ENCODE data around the gene ADGRL3.

ADGRL3 gene

DNA sequence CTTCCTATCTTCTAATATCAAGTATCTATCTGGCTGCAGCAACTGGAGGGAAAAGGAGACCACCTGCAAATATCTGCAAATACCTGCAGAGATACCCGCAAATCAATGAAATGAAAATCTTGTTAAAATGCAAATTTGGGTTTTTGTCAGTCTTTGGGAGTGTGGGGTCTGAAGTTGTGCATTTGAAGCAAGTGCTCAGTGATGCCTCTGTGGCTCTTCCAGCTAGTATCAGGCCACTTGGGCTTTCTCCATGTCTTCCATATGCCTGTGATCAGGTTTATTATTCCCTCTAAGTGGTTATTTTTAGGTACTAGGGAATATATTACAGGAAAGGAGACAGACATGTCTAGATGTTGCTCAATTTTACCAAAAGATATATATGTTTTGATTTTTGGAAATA lies 880.3 kb downstream of the ADGRL3 start:
- no peak overlapping the region for H3K4me3 ChIP-seq (ENCODE audit: low read depth, low read length)
- no peak for DNase-seq (ENCODE audit: low read depth)
- TF ChIP-seq, protein P1, sequence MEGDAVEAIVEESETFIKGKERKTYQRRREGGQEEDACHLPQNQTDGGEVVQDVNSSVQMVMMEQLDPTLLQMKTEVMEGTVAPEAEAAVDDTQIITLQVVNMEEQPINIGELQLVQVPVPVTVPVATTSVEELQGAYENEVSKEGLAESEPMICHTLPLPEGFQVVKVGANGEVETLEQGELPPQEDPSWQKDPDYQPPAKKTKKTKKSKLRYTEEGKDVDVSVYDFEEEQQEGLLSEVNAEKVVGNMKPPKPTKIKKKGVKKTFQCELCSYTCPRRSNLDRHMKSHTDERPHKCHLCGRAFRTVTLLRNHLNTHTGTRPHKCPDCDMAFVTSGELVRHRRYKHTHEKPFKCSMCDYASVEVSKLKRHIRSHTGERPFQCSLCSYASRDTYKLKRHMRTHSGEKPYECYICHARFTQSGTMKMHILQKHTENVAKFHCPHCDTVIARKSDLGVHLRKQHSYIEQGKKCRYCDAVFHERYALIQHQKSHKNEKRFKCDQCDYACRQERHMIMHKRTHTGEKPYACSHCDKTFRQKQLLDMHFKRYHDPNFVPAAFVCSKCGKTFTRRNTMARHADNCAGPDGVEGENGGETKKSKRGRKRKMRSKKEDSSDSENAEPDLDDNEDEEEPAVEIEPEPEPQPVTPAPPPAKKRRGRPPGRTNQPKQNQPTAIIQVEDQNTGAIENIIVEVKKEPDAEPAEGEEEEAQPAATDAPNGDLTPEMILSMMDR (IDR thresholded peaks at IDR 0.05; ENCODE audit: insufficient read depth, low read depth, low read length, missing control alignments), result no peak

DNA sequence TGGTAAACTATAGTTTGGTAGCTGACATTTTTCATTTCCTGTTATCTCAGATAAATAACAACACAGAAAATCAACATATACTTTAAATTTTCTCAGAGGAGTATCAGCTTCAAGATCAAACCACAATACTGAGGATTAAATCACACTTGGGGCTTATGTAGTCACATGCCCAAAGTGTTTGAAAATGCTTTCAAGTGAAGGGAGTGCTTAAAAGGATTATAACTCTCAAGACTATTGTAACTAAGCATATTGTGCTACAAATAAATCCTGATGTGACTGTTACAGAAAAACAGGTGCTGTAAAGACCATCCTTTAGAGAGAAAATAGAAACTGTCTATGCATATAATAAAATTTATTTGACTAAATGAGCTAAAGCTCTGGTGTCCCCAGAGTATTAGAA lies 887.6 kb downstream of the ADGRL3 start:
- no peak for DNase-seq (ENCODE audit: low read depth)
- H3K4me3 ChIP-seq (ENCODE audit: low read depth, low read length), result no peak overlapping the region
- TF ChIP-seq, protein P1 (IDR thresholded peaks at IDR 0.05; ENCODE audit: insufficient read depth, low read depth, low read length, missing control alignments), result no peak

DNA sequence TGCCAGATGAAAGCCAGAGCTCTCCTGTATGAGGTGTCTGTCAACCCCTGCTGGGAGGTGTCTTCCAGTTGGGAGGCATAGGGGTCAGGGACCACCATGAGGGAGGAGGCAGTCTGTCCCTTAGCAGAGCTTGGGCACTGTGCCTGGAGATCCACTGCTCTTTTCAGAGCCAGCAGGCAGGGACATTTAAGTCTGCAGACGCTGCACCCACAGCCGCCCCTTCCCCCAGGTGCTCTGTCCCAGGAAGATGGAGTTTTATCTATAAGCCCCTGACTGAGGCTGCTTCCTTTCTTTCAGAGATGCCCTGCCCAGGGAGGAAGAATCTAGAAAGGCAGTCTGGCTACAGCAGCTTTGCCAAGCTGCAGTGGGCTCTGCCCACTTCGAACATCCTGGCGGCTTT lies 893.6 kb downstream of the ADGRL3 start:
- no peak for DNase-seq (ENCODE audit: low read depth)
- H3K4me3 ChIP-seq (ENCODE audit: low read depth, low read length), result no peak overlapping the region
- TF ChIP-seq, protein P1 (IDR thresholded peaks at IDR 0.05; ENCODE audit: insufficient read depth, low read depth, low read length, missing control alignments), result no peak

DNA sequence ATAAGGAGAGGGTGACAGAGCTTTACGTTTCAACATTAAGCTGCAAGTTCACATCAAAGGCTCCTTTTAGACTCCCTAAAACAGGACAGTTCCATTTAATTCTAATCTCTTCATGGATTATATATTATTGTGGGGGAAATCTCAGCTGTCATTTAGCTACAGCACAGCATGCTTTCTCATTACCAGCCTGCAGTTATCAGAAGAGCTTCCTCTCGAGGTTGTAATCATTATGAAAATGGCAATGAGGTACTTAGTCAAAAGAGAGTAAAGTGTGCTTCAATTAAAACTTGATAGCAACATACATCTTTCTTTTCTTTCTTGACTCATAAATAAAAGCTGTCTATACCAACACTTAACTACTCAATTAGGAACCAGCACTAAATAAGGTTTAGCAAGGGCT lies 896.8 kb downstream of the ADGRL3 start:
- no peak for DNase-seq (ENCODE audit: low read depth)
- TF ChIP-seq, protein P1 (IDR thresholded peaks at IDR 0.05; ENCODE audit: insufficient read depth, low read depth, low read length, missing control alignments), result no peak
- H3K4me3 ChIP-seq (ENCODE audit: low read depth, low read length), result no peak overlapping the region

DNA sequence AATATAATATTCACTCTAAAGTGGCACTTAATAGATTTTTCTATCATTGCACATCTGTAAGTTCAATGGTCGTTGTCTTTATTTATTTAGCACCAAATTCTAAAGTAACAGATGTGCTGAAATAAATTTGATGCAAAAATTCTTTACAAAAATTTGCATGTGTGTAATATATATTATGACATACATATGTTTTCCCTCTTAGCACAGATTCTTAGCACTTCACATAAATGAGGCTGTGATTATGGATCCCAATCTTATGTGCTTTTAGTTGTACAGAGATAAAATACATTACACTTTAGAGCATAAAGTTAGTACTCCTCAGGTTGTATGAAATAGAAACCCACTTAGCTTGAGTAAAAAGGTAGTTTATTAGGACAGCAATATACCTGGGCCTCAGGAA lies 915.1 kb downstream of the ADGRL3 start:
- no peak overlapping the region for H3K4me3 ChIP-seq (ENCODE audit: low read depth, low read length)
- TF ChIP-seq, protein P1 (IDR thresholded peaks at IDR 0.05; ENCODE audit: insufficient read depth, low read depth, low read length, missing control alignments), result no peak

DNA sequence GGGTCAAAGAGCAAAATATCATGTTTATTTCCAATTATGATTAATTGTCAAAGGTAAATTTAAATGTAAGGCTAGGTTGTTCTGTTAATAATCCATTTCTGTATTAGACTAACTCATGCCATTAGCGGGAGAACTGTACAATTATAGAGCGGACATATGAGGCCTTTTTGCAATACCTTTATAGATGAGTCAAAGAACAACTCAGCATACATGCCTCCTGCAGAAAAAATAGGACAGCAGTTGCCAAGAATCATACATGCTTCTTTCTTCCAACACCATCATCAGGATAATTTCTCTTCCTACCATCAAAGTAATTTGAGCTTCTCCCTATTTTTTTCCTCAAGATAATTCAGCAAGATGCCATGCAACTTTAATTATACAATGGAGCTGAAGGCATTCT lies 917.8 kb downstream of the ADGRL3 start:
- TF ChIP-seq, protein P1 (IDR thresholded peaks at IDR 0.05; ENCODE audit: insufficient read depth, low read depth, low read length, missing control alignments), result no peak
- DNase-seq (ENCODE audit: low read depth), result no peak
- no peak overlapping the region for H3K4me3 ChIP-seq (ENCODE audit: low read depth, low read length)

More for the DNA sequence above, 915.1 kb downstream of the ADGRL3 start:
- DNase-seq (ENCODE audit: low read depth), result no peak

DNA sequence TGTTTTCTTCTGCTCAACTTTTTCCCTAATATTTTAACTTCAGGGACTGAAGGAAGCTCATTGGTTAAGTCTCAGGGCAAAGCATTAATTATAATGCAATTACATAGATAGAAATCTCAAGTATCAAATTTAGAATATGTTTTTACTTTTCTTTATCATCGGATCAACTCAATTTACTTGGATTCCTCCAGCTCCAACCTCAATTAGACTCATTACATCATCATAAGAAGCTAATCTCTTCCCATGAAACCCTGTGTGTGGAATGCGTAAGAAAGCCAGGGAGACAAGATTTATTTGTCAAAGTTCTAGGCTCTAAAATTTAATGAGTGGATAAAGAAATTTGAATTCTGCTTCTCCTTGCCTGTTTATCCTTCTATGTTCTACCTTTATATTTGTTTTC lies 918.4 kb downstream of the ADGRL3 start:
- TF ChIP-seq, protein P1 (IDR thresholded peaks at IDR 0.05; ENCODE audit: insufficient read depth, low read depth, low read length, missing control alignments), result no peak
- no peak overlapping the region for H3K4me3 ChIP-seq (ENCODE audit: low read depth, low read length)
- DNase-seq (ENCODE audit: low read depth), result no peak
